Transverse colon (tissue), 4 donors: Measurements from ENCODE around the gene PGAP6.

Source experiments
- CTCF ChIP-seq, 5 experiments: fragments of 200-600 bp in 3 of 5; fragments of 450-650 bp in 2 of 5; sonication (generic) in 3 of 5; IDR thresholded peaks; 1 replicate in 2 of 5; 2 replicates in 3 of 5; pipeline ENCODE4 v1.5.1; 2016 to 2017; ENCODE audit warnings: antibody characterized with exemption in 5 of 5, inconsistent platforms in 3 of 5, mild to moderate bottlenecking in 2 of 5, moderate library complexity in 1 of 5
- EP300 ChIP-seq: sonication (generic); formaldehyde crosslinking; IDR thresholded peaks from one replicate; pipeline ENCODE4 v1.6.1; 2017; ENCODE audit warnings: antibody characterized with exemption, low read depth
- POLR2A ChIP-seq: fragments of 450-650 bp; IDR thresholded peaks from one replicate; pipeline ENCODE4 v1.6.1; 2016; ENCODE audit warnings: antibody characterized with exemption, mild to moderate bottlenecking, moderate library complexity
- POLR2AphosphoS5 ChIP-seq, 3 donors: sonication (generic); formaldehyde crosslinking; IDR thresholded peaks; one replicate each; pipeline ENCODE4 v1.6.1; 2016; ENCODE audit warnings: antibody characterized with exemption in 3 of 3

GRCh38 chr16:425082-425718 lies 43.4 kb upstream of the PGAP6 start, which contains the start of gene RAB11FIP3:
- TF ChIP-seq CTCF (IDR thresholded peaks at IDR 0.05), result peak in 2 of 5 experiments; percentile 15 to 23
- TF ChIP-seq POLR2AphosphoS5 (IDR thresholded peaks at IDR 0.05), result peak; percentile 78 to 84 (median 79)
- no peak for TF ChIP-seq EP300
- TF ChIP-seq POLR2A, result peak; percentile 37
